RWPE2 (cell line): ENCODE results near the gene GNA15.

Source experiments
- ATAC-seq: fragments of 200-7000 bp; cut with Tn5 transposase; 3 replicates; pipeline ENCODE4 v1.9.1; 2021; ENCODE audit warnings: low read depth
- DNase-seq: peaks from one replicate; pipeline ENCODE4 v3.0.0-alpha.2; 2020; ENCODE audit warnings: low spot score
- H3K27ac ChIP-seq: fragments of 450-650 bp; 2 replicates; pipeline ENCODE4 v1.5.1; 2017; ENCODE audit warnings: mild to moderate bottlenecking; ENCODE audit not compliant: poor library complexity, severe bottlenecking
- H3K27me3 ChIP-seq: fragments of 250-450 bp; sonication (Bioruptor Pico); 2 replicates; pipeline ENCODE4 v1.5.1; 2021; ENCODE audit warnings: mild to moderate bottlenecking, moderate library complexity; ENCODE audit not compliant: insufficient read depth, poor library complexity, severe bottlenecking
- H3K36me3 ChIP-seq: fragments of 250-450 bp; sonication (Bioruptor Pico); 2 replicates; pipeline ENCODE4 v1.5.1; 2020; ENCODE audit warnings: low read depth, mild to moderate bottlenecking, moderate library complexity
- H3K4me1 ChIP-seq: fragments of 250-450 bp; sonication (Bioruptor Pico); 2 replicates; pipeline ENCODE4 v1.5.1; 2021; ENCODE audit warnings: mild to moderate bottlenecking, moderate library complexity; ENCODE audit not compliant: insufficient read depth, poor library complexity, severe bottlenecking
- H3K4me3 ChIP-seq: fragments of 250-450 bp; sonication (Bioruptor Pico); 2 replicates; pipeline ENCODE4 v1.5.1; 2021; ENCODE audit warnings: mild to moderate bottlenecking, moderate library complexity; ENCODE audit not compliant: severe bottlenecking
- H3K9me3 ChIP-seq: fragments of 250-450 bp; sonication (Bioruptor Pico); 2 replicates; pipeline ENCODE4 v1.5.1; 2021; ENCODE audit warnings: mild to moderate bottlenecking, moderate library complexity; ENCODE audit not compliant: severe bottlenecking
- TF ChIP-seq, protein P1 (sequence below): fragments of 450-650 bp; IDR thresholded peaks from one replicate; pipeline ENCODE4 v1.5.1; 2017; ENCODE audit warnings: mild to moderate bottlenecking, moderate library complexity; ENCODE audit not compliant: poor library complexity, severe bottlenecking

The GNA15 gene

DNA sequence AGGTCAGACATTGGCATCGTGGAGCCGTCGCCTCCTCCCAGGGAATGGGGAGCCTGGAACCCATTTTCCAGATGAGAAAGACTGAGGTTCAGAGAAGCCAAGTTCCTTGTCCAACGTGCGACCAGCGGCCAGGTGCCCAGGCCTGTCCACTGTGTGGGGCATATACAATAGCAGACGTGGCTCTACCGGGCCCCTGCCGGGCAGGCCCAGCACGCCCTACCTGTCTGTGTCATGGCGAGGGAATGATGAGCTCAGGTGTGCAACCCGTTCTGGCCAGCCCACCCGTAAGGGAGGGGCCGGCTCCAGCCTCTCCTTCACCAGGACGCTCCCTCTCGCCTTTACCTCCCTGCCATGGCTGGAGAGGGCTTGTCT lies 837 bp downstream of the GNA15 start:
- ATAC-seq, result peak; percentile 93
- Histone ChIP-seq H3K4me3 (peak overlapping the region; percentile 87), H3K27me3 (no peaks in the 10 kb centered on the region), H3K36me3 (peaks cover 30% of the 10 kb centered on the region), H3K27ac (peak overlapping the region; percentile 93), H3K4me1 (peaks cover 13% of the 10 kb centered on the region), H3K9me3 (no peaks in the 10 kb centered on the region)
- TF ChIP-seq, protein P1, sequence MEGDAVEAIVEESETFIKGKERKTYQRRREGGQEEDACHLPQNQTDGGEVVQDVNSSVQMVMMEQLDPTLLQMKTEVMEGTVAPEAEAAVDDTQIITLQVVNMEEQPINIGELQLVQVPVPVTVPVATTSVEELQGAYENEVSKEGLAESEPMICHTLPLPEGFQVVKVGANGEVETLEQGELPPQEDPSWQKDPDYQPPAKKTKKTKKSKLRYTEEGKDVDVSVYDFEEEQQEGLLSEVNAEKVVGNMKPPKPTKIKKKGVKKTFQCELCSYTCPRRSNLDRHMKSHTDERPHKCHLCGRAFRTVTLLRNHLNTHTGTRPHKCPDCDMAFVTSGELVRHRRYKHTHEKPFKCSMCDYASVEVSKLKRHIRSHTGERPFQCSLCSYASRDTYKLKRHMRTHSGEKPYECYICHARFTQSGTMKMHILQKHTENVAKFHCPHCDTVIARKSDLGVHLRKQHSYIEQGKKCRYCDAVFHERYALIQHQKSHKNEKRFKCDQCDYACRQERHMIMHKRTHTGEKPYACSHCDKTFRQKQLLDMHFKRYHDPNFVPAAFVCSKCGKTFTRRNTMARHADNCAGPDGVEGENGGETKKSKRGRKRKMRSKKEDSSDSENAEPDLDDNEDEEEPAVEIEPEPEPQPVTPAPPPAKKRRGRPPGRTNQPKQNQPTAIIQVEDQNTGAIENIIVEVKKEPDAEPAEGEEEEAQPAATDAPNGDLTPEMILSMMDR, result no peak
- DNase-seq, result peak; percentile 84

DNA sequence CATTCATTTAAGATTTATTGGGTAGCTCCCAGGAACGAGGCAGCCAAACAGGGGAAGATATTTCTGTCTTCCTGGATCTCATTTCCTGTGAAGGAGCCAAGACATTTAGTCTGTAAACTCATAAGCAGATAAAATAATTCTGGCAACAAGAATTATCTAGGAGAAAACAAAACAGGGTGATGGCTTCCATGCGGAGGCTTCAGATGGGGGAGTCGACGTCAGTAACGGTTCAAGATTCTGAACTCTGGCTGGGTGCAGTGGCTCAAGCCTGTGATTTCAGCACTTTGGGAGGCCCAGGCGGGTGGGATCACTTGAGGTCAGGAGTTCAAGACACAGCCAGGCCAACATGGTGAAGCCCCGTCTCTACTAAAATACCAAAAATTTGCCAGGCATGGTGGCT lies 1.3 kb downstream of the GNA15 start:
- no peak for DNase-seq
- Histone ChIP-seq H3K36me3 (peaks cover 30% of the 10 kb centered on the region), H3K4me1 (peaks cover 15% of the 10 kb centered on the region), H3K9me3 (no peaks in the 10 kb centered on the region), H3K27me3 (no peaks in the 10 kb centered on the region), H3K27ac (peak overlapping the region; percentile 93), H3K4me3 (peak overlapping the region; percentile 87)
- no peak for ATAC-seq
- TF ChIP-seq, protein P1, result no peak

DNA sequence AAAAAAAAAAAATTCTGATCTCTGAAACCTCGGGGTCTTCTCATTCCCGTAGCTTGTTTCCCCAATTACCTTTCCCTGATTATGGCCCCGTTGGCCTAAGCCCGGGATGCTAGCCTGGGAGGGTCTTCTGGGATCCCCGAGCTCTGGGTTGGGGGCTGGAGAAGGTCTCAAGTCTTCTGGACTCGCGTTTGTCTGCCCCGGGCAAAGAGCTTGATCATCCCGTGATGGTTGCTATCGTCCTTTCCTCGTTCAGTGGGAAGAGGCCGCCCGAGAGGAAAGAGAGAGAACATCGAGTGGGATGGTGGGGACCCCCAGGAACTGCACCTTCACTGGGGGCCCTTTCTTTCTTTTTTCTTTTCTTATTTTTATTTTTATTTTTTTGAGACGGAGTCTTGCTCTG lies 2.4 kb downstream of the GNA15 start:
- peaks cover 37% of the 10 kb centered on the region for H3K36me3 ChIP-seq
- TF ChIP-seq, protein P1, result no peak
- no peak overlapping the region for H3K4me3 ChIP-seq
- no peak for ATAC-seq
- H3K27me3 ChIP-seq, result no peaks in the 10 kb centered on the region
- H3K9me3 ChIP-seq, result no peaks in the 10 kb centered on the region
- H3K27ac ChIP-seq, result peak overlapping the region; percentile 93
- DNase-seq, result no peak
- H3K4me1 ChIP-seq, result peaks cover 22% of the 10 kb centered on the region

DNA sequence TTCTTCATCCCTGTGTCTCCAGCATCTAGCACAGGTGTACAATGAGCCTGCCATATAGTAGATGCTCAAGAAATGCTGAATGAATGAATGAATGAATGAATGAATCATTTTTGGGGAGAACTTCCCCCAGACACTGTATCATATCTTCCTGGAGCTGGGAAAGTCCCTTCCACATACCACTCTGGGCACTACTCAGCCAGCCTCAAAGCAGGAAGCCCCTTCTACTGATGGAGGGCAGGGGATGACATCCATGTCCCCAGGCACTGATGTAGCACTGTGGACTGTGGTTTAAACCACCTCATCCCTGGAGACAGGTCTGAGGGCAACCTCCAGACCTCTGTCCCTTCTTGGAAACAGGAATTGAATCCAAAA lies 4.8 kb downstream of the GNA15 start:
- Histone ChIP-seq H3K9me3 (no peaks in the 10 kb centered on the region), H3K27me3 (no peaks in the 10 kb centered on the region), H3K4me1 (peaks cover 20% of the 10 kb centered on the region), H3K4me3 (no peak overlapping the region), H3K36me3 (peaks cover 38% of the 10 kb centered on the region), H3K27ac (peak overlapping the region; percentile 97)
- DNase-seq (no peak), ATAC-seq (no peak)
- TF ChIP-seq, protein P1, result no peak

DNA sequence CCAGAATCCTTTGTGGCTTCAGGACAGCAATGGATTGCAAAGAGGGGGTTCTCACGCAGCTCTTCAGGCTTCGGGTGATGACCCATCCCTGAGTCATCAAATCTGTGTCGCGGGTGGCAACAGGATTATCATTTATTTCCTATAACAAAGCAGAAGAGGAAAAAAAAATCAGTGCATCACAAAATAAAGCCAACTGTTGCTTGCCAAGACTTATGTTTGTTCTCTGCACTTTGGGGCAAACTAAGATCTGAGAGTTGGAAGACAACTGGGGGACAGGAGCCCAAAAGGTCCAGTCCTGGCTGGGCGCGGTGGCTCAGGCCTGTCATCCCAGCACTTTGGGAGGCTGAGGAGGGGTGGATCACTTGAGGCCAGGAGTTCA lies 6.4 kb downstream of the GNA15 start:
- no peak overlapping the region for H3K4me3 ChIP-seq
- TF ChIP-seq, protein P1, result no peak
- peaks cover 18% of the 10 kb centered on the region for H3K4me1 ChIP-seq
- peak overlapping the region; percentile 97 for H3K27ac ChIP-seq
- no peaks in the 10 kb centered on the region for H3K27me3 ChIP-seq
- H3K9me3 ChIP-seq, result no peaks in the 10 kb centered on the region
- ATAC-seq (peak; percentile 77), DNase-seq (peak; percentile 75)
- peaks cover 45% of the 10 kb centered on the region for H3K36me3 ChIP-seq
